GM19468 (cell line): ENCODE data around the gene EXOC3.
A peak's percentile ranks its signal among the peaks of the same experiment; 100 is the strongest.
"Not testable (repeated sequence)": the region's sequence is repeated elsewhere in the genome, so short reads cannot be mapped to it uniquely, and the experiment has no call there.

Experiments used
- ATAC-seq: cut with Tn5 transposase; IDR thresholded peaks from one replicate; pipeline ENCODE4 v1.9.1; 2021; ENCODE audit warnings: mild to moderate bottlenecking, moderate library complexity, moderate number of reproducible peaks; ENCODE audit not compliant: unreplicated experiment; ENCODE audit errors: extremely low read depth

The EXOC3 gene

DNA sequence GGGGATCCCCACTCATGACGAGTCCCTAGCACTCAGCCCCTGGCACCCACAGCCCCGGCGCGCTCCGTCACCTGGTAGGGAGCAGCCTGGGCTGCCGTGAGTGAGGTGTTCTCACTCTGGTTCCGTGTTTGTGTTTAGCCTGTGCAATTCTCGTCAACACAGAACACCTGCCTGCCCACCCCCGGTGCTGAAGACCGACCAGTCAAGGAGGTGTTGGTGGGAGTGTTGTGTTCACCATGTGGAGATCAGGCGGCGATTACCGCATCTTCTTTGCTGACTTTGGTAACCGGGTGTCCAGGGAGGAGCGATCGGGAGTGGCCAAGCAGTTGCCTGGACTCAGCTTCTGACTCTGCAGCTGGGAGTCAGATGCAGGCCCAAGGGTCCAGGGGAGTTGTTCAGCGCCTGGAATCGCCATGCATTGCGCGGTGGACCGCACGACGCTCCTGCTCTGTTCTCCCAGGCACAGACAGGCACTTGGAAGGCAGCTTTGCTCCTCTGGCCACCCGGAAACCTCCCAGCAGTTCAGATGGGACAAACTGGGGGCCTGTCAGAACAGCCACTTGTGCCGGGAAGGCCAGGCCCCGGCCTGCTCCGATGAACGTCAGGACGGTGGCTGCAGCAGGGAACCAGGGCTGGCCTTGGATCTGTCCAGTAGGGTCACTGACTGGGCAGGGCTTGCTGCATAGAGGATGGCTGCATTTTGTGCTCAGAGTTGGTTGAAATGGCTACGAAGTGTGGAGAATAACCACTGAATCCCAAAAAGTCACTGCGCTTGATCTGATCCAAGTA is 28.2 kb downstream of the EXOC3 start:
- ATAC-seq = no peak

DNA sequence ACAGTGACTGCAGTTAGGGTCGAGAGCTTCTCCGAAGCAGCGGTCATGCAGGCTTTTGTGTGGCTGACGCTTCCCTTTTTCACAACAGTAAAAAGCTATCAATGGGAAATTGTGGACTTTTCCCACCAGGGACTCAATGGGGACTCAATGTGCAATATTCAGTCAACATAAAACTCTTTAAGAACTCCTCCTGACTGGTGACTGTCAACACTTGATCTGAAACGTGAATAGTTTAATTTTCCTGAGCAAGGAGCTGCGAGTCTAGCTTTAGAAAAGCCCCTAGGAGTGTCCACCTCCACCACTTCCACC is 28.7 kb downstream of the EXOC3 start:
- no peak for ATAC-seq

DNA sequence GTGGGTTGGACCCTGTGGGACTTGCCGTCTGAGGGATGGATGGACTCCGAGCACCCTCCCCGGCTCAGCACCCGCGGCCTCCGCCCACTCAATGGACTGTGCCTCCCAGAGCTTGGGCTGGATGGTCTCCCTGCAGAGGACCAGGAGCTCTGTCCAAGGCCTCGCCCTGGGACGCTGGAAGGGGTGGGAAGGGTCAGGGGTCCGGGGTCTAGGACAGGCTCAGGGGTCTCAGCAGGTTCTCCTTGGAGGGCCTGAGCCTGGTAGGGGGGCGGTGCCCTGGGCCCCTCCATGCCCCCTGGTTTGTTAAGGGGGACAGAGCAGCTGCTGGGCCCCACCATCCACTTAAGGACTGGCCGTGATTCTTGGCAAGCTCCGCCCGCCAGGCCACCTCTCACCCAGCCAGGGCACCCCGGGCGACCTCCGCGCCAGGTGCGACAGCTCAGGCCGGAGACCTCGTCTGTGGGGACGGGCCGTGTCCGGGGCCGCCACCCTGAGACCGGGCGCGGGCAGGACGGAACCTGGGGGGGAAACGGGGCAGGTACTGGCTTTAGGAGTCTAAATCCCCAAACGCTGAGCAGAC is 29.2 kb downstream of the EXOC3 start:
- no peak for ATAC-seq

DNA sequence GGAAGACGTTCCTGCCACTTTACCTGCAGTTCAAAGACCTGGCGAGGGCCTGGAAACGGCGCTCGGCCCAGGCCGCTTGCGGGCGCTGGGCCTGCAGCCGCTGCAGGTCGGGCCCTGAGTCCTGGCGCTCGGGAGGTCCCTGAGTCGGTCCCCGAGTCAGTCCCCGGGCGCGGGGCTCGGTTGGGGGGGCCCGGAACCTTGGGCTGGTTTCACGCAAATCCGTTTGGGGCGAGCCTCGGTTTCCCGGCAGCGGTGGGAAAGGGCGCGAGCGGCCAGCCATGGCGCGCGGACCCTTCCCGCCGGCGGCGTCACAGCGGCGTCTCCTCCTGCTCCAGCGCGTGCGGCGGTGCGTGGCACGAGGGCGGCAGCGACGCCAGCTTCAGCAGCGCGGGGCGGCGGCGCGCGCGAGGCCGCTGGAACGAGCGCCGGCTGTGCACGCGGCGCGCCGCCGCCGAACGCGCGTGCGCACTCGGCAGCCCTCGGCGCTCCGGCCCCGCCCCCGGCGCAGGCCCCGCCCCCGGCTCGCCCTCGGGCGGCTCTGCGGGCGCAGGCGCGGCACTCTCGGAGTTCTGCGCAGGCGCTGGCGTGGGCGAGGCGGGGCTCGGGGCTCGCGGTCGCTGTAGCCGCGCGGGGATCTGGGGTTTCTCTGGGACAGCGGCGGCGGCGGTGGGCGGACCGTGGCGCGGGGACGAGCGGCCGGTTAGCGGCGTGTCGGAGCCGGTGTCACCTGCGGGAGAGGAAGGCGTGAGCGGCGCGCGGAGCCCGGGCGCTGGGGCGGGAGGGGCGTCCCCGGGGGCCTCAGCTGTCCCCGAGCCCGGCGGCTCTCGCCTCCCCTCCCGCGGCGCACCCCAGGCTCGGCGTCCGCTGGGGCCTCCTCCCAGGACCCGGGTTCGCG is 29.9 kb downstream of the EXOC3 start:
- ATAC-seq = peak; percentile 61

DNA sequence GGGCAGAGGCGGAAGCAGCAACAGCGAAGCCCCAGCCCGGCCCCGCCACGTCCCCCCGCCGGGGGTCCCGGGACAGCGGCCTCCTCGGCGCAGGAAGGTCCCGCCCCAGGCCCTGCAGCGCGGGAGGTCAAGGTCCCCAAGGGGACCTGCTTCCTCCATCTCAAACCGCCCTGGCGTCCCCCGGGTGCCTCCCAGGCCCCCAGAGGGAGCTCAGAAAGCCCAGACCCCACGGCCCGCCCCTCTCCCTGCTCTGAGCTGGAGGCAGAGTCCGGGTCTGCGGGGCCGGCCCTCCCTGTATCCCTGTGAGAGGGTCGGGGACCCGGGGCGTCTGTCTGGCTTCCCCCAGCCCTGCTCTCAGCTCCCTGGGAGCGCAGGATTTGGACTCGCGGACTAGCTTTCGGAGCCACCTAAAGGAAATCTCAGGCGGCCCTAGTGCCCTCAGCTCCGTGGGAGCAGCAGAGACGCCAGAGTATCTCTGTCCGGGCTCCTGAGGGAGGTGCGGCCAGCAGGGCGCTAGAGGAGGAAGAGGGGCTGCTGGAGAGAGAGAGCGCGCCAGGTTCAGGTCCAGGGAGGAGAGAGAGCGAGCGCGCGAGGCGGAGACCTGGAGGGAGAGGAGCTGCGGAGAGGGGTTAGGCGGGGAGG is 30.7 kb downstream of the EXOC3 start:
- ATAC-seq = no peak

DNA sequence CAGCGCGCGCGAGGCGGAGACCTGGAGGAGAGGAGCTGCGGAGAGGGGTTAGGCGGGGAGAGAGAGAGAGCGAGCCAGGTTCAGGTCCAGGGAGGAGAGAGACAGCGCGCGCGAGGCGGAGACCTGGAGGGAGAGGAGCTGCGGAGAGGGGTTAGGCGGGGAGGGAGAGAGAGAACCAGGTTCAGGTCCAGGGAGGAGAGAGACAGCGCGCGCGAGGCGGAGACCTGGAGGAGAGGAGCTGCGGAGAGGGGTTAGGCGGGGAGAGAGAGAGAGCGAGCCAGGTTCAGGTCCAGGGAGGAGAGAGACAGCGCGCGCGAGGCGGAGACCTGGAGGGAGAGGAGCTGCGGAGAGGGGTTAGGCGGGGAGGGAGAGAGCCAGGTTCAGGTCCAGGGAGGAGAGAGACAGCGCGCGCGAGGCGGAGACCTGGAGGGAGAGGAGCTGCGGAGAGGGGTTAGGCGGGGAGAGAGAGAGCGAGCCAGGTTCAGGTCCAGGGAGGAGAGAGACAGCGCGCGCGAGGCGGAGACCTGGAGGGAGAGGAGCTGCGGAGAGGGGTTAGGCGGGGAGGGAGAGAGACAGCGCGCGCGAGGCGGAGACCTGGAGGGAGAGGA is 31.4 kb downstream of the EXOC3 start:
- not testable (repeated sequence) for ATAC-seq

DNA sequence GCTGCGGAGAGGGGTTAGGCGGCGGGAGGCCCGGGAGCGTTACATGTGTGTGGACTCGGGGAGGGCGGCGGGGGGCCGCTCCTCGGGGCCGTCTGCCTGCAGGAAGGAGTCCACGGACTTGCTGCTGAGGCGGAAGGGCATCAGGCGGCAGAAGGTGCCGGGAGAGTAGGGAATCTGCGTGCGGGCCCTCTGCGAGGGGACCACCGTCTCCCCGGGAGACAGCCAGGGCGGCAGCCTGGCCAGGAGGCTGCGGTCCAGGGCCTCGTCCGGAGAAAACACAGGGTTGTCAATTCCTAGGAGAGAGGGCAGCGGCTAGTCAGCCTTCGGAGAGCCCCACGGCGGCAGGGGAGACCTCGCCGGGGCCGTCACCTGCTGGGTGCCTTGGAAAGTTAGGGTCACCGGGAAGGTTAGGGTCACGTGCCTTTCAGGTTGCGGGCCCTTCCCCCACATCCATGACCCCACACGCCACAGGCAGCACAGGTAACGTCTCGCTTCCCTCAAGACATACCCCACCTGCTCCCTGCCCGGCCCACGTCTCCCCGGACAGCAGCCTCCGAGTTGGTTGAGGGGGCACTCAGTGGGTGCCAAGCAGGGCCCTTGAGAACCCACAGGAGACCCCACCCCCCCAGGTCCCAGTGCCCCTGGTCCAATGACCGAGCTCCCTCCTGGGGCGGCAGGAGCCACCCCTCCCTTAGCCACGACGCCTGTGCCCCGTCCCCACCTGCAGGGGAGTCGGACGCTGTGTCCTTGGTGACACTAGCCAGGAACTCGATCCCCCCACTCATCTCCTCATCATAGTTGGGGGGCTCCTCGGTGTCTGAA is 32.1 kb downstream of the EXOC3 start:
- ATAC-seq = no peak

DNA sequence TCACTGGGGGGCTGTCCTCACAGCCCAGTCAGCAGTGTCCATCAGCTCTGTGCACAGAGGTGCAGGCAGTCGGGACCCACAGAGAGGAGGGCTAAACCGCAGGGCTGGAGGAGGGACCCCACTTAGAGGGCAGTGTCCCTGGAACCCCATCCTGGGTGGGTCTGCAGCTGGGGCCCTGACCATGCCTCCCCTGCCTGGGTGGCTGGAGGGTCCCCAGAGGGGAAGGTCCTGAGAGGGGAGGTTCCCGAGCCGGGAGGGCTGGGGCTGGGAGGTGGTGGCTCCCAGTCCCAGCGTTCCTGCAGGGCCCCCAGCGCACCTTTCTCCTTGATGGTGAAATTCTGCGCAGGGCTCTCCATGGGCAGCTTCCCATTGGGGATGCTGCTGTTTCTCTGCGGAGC is 32.7 kb downstream of the EXOC3 start:
- no peak for ATAC-seq

DNA sequence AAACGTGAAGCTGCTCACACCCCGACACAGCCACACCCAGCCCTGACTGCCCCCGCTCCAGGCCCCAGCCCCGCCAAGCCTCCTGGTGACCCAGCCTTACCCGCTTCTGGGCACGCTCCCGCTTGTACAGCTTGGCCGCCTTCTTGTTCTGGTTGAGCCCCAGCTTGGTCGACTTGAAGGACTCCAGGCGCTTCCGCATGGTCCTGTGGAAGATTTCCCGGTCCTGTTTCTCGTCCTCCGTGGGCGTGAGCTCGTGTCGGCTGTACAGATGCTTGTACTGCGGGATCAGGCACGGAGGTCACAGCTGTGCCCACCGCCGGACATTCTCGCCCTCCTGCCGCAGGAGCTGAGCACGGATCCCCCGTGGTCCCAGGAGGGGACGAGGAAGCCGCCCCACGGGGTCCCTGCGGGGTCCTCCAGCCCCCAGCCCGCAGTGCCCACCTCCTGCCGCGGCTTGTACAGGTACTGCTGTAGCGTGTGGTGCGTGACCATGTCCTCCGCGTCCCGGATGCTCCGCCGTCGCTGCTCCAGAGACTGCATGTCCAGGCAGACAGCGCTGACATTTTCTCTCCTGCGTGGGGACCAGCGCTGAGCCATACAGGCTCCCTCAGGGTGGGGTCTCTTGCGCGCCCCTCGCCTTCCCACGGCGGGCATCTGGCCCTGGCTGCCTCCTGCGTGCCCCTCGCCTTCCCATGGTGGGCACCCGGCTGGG is 33.3 kb downstream of the EXOC3 start:
- no peak for ATAC-seq

DNA sequence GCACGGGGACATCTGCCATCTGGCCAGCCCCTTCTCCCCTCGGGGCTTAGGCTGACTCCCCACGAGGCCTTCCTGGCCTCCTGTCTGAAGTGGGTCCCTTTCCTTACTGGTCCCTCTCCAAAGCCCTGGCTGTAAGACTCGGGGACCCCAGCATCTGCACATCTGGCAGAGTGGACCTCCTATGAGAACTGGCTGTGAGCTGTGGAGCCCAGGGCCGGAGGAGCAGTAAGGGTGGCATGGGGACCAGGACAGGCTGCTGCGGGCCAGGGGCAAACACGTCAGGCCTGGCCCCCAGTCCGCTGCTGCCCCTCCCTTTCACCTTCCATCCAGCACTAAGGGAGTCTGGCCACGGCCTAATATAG is 33.8 kb downstream of the EXOC3 start:
- ATAC-seq = no peak

DNA sequence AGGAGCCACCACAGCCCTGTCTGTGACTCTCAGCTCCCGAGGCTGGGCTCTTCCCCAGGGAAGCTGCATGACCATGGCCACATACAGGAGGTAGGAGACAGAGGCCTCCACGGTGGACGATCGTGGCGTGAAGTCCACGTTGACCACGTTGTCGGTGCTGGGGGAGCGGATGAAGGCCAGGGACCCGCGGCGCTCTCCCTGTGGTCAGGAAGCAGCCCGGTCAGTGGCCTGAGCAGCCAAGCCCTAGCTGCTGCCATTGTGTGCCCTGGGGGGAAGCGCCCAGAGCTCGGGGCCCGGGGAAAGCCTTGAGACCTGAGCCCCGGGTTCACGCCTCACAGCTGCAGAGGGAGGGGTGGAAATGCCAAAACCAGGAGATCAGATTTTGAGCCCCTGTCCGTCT is 34.3 kb downstream of the EXOC3 start:
- ATAC-seq = no peak

DNA sequence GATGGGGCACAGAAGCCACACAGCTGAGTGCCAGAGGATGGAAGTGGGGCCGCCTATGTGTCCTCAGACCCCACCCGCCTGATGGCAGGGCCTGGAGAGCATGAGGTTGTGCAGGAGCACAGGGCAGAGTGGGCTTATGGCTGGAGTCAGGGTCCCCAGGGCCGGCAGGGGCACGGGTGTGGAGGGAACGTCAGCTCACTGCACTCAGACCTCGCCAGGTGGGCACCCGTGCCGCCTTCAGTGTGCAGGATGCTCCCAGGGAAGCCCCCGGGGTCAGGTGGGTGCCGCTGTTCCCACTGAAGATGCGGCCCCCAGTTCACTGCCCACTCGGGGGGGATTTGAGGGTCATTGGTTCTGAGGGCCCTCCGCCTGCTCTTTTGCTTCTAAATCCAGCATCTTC is 34.9 kb downstream of the EXOC3 start:
- ATAC-seq = no peak

DNA sequence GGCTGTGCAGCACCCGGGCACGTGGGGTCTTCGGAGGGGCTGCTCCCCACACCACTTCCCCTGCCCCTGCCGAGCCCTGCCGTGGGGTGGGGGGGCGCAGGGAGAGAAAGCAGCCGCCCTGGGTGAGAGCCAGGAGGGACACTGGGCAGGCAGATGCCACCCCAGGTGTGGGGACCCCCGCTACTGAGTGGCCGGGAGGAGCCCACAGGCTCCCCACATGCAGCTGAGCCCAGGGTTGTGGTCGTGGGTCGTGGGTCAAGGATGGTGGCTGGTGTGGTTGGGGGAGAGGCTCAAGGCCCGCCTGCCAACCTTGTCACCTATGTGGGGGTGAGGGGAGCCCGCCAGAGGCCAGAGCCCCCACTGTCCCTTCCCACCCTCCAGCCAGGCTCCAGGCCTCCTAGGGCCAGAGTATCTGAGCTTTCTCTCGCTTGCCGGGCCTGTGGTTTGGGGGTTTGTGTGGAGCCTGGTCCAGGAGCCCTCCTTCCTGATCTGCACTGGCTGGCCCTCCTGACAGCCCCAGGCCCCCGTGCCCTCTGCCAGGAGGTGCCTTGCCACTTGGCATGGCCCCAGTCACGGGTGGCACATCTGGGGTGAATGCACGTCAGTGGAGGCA is 35.5 kb downstream of the EXOC3 start:
- no peak for ATAC-seq

DNA sequence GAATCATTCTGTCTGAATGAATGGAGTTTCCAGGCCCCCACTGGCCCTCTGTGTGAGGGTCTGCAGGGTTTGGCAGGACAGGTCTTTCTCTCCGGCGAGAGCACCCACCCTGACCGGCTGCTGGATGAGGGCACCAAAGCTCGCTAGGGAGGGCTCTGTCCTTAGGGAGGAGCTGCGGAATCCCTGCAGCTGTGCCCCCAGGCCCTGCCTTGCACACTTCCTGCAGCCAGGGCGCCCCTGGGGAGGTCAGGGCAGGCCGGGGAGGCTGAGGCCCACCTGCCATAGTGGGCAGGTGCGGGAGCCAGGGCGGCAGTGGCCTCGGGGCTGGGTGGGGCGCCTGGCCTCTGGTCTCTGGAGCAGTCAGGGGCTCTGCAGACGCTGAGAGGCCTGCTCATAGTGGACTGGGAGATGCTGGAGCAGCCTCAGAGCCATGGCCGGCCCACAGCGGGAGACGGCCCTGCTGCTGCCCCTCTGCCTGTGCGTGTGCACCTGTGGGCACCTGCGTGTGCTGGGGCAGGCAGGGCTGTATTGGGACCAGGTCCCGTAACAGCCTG is 36.1 kb downstream of the EXOC3 start:
- ATAC-seq = no peak

DNA sequence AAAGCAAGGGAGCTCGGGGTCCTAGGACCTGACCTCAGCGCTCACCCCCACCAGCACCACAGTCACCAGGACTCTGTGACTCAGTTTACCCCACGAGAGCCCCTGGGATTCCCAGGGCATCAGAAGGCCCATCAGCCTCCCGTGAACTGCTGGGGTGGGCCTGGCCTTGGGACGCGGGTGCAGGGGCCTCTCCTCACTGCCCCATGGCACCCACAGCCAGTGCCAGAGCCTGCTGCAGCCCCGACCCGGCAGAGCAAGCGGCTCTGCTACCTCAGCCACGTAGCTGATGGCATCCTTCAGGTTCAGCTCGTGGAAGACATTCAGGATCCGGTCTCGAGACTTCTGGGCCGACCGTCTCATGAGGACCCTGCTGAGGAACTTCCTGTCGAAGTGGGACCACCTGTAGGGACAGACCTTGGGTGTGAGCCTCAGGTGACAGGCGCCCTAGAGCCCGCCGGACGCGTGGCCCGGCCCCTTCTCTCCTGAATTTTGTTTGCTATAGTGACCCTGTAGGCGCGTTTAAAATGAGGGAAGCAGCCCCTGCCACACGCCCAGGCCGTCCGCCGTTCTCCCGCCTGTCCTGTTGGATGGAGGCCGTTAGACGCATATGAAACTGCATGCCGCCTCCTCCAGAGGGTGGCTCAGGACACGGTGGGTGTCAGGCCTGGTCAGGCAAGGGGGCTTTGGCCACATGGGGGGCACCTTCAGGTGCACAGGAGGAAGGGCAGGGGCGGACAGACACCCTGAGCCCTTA is 36.8 kb downstream of the EXOC3 start:
- no peak for ATAC-seq

DNA sequence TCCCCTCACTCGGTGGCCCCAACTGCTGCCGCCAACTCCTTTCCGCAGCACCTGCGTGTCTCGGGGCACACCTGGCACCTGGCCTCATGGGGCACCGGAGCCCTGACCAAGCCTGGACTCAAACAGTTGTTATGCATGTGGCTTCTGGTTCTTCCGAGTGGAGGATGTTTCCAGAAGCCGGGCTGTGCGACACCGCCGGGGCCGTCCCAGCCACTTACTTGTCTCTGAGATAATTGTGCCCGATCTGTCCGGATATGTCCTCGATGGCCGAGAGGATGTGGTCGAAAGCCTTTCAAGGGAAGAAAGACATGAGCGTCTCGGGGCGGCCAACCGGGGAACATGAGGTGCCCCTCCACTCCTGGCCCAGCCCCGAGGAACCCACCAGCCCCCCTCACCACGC is 38.4 kb downstream of the EXOC3 start:
- no peak for ATAC-seq

DNA sequence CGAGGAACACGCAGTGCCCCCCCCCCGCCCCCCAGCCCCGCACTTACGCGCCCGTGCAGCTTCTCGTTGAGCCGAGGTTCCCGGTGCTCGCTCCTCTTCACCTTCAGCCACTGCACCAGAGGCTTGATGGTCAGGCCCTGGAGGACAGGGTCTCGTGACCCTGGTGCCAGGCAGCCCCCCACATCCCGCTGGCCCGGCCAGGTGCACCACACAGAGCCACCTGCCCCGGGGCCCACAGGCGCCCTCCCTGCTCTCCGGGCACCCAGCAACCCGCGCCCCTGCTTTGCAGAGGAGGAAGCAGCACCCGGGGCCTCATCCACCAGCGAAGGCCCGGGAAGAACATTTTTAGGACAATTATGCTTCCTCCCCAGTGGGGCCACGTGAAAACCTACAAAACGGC is 39.0 kb downstream of the EXOC3 start:
- no peak for ATAC-seq

DNA sequence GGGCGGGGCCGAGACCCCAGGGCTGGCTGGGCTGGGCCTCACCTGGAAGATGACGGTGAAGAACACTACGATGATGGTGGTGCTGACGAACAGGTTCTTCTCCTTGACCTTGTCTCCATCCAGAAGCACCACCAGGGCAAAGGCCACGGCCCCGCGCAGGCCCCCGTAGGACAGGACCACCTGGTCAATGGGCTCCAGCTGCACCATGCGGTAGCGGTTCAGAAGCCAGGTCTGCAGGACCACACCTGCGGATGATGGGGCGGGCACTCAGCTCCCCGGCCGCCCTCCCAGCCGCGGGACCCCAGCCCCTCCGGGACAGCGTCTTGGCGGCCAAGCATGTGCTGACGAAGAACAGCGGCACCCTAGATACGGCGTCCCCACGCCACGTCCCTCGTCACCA is 39.5 kb downstream of the EXOC3 start:
- no peak for ATAC-seq
